ENCODE results near the gene FMNL2.

FMNL2 gene

DNA sequence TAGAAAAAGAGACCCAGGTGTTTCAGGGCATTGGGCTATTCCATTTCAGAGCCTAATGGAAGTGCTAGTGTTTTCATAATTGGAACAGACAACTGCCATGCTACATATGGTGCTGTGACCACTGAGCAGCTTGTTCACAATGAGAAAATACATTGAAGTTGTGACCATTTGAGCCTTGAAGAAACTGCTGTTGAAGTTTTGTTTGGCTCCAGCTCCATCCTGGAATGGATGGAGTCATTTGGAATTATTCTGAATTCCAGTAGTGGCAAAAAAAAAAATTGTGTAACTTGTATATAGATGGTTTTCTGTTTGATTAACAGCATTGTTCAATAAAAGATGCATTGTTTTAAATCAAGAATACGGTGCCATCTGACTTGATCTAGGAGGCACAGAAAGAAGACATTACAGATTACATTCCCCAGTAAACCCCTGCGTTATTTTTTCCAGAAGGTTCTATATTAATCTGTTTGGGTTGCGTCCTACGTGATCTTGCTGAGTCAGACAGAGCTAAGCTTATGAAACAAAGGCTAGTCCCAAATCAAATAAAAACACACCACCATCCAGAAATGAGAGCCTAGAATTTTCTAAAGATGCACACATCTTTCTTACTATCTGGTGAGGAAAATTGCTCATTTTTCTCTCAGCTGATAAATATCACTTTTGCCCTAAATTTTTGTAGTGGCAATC lies 19.2 kb downstream of the FMNL2 start:
- in situ Hi-C loops (cut with HindIII; ENCODE audit: low sequenced_read_pairs), result no loop called here
- H3K4me3 ChIP-seq (ENCODE audit: low read depth, low read length), result no peak overlapping the region
- DNase-seq (ENCODE audit: low read depth, low spot score), result no peak
- TF ChIP-seq, protein P1, sequence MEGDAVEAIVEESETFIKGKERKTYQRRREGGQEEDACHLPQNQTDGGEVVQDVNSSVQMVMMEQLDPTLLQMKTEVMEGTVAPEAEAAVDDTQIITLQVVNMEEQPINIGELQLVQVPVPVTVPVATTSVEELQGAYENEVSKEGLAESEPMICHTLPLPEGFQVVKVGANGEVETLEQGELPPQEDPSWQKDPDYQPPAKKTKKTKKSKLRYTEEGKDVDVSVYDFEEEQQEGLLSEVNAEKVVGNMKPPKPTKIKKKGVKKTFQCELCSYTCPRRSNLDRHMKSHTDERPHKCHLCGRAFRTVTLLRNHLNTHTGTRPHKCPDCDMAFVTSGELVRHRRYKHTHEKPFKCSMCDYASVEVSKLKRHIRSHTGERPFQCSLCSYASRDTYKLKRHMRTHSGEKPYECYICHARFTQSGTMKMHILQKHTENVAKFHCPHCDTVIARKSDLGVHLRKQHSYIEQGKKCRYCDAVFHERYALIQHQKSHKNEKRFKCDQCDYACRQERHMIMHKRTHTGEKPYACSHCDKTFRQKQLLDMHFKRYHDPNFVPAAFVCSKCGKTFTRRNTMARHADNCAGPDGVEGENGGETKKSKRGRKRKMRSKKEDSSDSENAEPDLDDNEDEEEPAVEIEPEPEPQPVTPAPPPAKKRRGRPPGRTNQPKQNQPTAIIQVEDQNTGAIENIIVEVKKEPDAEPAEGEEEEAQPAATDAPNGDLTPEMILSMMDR (IDR thresholded peaks at IDR 0.05; ENCODE audit: low read depth, low read length), result no peak

GRCh38 chr2:152354909-152355308 lies 19.9 kb downstream of the FMNL2 start:
- DNase-seq (ENCODE audit: low read depth, low spot score), result no peak
- TF ChIP-seq, protein P1 (IDR thresholded peaks at IDR 0.05; ENCODE audit: low read depth, low read length), result no peak
- no peak overlapping the region for H3K4me3 ChIP-seq (ENCODE audit: low read depth, low read length)
- in situ Hi-C loops (cut with HindIII; ENCODE audit: low sequenced_read_pairs), result no loop called here

DNA sequence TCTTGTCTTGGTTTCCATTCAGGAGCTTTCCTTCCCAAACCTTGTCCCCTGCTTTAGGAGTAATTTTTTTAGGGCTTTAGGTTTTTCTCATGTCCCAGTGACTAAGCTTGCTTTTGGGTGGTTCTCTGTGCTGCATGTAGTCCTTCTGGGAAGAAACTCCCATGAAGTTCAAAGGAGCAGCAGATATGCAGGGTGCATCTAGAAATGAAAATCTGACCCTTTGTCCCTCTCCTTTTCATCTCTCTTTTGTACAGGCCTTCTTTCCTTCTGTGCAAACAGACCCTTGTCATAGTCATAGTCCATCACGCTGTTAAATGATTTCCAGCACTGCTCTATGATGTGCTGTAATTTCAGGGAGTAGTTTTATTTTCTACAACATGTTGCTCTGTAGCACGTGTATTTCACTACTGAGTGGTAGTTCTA lies 20.4 kb downstream of the FMNL2 start:
- in situ Hi-C loops (cut with HindIII; ENCODE audit: low sequenced_read_pairs), result no loop called here
- DNase-seq (ENCODE audit: low read depth, low spot score), result no peak
- H3K4me3 ChIP-seq (ENCODE audit: low read depth, low read length), result no peak overlapping the region
- TF ChIP-seq, protein P1 (IDR thresholded peaks at IDR 0.05; ENCODE audit: low read depth, low read length), result no peak

DNA sequence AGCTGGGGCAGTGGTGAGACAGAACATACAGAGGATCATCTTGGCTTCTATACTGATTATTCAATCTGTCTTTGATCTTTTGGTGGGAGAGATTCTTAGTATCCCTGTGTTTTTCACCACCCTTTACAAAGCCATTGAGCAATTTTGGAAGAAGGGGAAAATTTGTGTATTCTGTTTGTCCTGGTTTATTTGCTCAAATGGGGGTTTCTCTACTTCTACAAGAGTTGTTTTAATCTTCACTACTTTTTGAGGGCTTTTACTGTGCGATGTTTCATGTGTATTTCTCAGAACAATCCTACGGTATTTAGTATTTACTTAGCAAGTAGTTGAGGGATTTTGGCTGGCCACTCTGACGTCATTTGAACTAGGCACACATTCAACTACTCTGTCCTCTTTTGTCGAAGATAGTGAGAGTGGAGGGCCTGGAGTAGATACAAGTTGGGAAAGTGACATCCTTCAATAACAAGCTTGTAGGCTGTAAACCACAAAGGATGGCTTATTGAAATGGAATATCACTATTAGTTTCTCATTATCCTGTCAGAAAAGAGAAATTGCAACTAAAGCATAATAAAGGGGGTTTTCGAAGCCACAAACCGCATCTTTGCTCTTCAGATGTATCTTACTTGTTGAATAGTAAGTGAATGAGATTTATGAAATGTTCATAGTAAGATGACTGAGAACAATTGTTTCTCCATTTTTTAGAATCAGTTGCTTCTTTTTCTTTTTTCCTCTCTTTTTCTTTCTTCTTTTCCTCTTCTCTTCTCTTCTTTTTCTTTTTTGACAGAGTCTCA lies 24.8 kb downstream of the FMNL2 start:
- in situ Hi-C loops (cut with HindIII; ENCODE audit: low sequenced_read_pairs), result no loop called here
- TF ChIP-seq, protein P1 (IDR thresholded peaks at IDR 0.05; ENCODE audit: low read depth, low read length), result no peak
- peak; percentile 52 for DNase-seq (ENCODE audit: low read depth, low spot score)
- H3K4me3 ChIP-seq (ENCODE audit: low read depth, low read length), result no peak overlapping the region

DNA sequence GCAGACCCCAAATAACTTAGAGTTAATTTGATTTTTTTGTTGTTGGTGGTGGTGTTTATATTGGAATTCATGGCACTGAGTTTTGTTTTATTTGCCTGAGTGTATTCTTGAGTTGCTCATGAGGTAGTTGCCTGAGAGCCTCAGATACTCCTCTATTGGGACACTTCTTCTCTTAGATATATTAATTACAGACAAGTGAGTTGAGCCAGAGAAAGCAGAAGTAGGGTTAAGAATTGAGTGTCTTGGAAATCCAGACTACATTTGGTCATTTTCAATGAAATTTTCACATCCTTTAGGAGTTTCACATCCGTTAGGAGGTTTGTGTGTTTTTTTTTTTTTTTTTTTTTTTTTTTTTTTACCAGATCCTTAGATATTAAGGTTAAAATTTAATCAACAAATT lies 29.0 kb downstream of the FMNL2 start:
- TF ChIP-seq, protein P1 (IDR thresholded peaks at IDR 0.05; ENCODE audit: low read depth, low read length), result no peak

GRCh38 chr2:152367547-152368390 lies 32.8 kb downstream of the FMNL2 start:
- TF ChIP-seq, protein P1 (IDR thresholded peaks at IDR 0.05; ENCODE audit: low read depth, low read length), result no peak
- H3K4me3 ChIP-seq (ENCODE audit: low read depth, low read length), result no peak overlapping the region
- no peak for DNase-seq (ENCODE audit: low read depth, low spot score)
- in situ Hi-C loops (cut with HindIII; ENCODE audit: low sequenced_read_pairs), result no loop called here

More for the DNA sequence above, 29.0 kb downstream of the FMNL2 start:
- in situ Hi-C loops (cut with HindIII; ENCODE audit: low sequenced_read_pairs), result no loop called here
- H3K4me3 ChIP-seq (ENCODE audit: low read depth, low read length), result no peak overlapping the region
- no peak for DNase-seq (ENCODE audit: low read depth, low spot score)

Measured in astrocyte of the spinal cord (primary cell).